HG03442 (cell line): ENCODE data around the gene ADCYAP1R1.

ENCODE experiments used
- ATAC-seq: cut with Tn5 transposase; IDR thresholded peaks from one replicate; pipeline ENCODE4 v1.9.1; 2021; ENCODE audit warnings: mild to moderate bottlenecking, moderate library complexity; ENCODE audit not compliant: unreplicated experiment

The ADCYAP1R1 gene

DNA sequence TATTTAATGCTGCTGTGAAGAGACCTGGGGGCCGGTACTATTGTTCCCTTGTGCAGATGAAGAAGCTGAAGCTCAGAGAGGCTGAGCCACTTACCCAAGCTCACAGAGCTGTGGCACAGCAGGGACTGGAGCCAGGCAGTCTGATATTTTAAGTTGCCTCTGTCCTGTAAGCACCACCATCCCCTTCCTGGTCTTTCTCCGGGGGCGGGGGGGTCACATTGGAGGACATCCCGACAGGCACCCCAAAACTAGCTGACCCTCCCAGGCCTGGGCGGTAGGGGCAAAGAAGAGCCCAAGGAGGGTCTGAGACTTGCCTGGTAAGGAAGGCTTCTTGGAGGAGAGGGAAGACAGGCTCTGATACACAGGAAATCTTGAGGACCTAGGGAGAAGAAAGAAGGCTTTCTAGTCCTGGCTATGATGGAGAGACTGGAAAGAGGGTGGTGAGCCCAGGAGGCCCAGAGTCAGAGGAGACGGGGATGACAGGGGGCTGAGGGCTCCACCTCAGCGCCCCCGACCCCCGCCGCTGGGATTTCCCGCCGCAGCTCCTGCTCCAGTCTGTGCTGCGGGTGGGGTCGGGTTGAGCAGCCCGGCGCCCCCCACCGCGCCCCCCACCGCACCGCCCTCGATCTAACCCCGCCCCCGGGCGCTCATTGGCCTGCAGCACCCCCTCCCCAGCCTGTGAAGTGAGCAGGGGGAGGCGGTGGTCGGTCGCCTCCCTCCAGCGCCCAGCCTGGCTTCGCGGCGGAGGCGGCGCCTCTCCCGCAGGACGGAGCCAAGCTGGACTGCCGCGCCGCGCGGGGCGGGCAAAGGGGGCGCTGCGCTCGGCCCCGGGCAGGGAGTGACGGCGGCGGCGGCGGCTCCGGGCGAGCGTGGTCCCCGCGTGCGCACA is at the start of gene ADCYAP1R1:
TSS of gene ADCYAP1R1 (plus strand) at position 711 of the 889 bp plus-strand sequence. CDS start 10,957 bp downstream, outside the sequence.
- ATAC-seq, result no peak

DNA sequence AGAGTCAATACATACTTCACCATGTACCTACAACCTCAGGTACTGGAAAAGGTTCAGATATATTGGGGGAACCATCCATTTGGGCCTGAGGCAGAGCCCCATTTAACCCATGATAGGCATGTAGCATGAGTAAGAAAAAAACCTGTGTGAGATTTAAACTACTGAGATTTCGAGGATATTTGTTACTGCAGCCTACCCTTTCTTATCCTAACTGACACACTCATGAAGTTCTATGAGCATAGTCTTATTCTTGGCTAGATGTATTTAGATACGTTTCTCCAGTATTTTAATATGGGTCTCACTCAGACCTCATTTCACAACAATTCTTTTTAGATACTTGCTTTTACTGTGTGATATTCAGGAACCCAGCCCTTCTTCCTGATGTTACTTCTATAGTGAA is 49.0 kb upstream of the ADCYAP1R1 start:
- ATAC-seq, result no peak

DNA sequence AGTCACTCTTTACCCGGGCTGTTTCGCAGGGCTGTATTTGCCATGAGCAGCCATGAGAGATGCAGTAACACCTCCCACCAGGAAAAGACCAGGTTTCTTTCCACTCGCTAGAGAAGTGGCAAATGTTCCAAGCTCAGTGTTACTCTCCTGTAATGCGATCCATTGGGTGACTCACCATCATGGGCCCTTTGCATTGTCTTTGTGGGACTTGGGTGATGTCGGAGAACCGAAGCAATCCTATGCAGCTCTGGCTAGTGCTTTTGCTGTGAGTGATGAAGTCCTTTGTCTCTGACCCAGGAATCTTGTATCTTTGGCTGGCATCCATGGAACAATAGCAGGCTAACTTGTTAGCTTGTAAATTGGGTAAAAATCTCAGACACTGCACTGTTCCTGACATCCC is 48.4 kb upstream of the ADCYAP1R1 start:
- ATAC-seq, result no peak

DNA sequence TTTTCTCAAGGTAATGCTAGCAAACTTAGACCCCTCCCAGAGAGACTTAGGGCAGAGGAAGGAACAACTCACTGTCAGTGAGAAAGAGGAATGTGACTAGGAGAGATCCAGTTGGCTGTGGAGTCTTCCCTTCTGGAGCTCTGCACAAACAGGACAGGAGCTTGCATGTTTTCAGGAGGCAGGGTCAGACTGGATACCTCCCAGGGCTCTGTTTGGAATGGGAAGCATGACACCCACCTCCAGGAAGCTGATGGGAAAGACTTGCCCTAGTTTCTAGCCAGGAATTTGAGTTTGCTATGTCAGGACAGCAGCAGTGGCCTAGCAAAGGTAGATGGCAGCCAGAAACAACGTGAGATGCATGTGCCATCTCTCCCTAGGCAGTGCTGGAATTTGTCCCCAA is 47.7 kb upstream of the ADCYAP1R1 start:
- ATAC-seq, result no peak

DNA sequence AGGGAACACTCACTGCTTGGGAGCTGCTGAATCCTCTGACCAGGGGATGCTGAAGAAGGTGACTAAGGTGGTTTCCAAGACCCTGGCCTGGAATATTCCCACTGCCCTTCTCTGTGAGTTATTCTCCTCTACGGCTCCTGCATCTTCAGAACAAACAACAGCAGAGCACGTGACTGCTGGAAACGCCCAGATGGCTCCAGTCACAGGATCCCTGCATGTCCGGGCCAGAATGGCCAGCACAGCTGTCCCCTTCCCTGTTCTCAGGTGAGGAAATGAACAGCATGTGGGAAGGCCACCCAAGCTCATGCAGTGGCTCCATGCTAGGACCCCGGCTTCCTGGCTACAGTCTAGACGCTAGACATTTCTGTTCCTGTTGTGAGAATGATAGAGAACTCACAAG is 45.3 kb upstream of the ADCYAP1R1 start:
- no peak for ATAC-seq

DNA sequence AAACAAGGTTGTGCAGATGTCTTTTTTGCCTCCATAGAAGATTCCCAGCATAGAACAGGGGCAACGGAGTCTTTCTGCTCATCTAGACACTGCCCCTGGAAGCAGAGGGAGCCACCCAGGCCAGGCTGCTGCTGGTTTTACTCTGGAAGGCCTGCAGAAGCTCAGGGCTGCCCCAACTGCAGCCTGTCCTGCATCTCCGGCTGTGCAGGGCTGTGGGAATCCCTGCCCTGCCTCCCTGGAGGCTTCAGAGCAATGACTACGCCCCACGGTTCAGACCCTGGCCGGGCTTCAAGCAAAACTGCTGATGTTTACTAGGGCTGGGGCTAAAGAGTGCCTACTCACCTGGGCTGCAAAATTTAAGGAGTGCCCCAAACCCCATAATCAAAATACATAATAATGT is 44.5 kb upstream of the ADCYAP1R1 start:
- no peak for ATAC-seq

DNA sequence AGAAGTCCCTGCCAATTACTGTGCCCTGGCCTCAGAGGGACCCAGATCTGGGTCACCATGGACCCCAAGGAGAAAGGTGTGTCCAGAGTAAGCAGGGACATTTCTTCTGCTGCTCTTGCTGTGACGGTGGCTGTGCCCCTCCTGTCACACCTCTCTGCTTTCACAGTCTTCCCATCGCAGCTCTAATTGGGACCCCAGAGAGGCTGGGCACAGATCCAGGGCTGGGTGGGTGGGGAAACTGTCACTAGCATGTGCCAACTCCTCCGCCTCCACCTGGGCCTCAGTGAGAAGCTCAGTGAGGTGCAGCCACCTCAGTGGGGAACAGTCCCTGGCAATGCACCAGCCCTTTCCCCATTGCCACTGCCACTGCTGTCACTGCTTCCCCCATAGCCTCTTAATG is 37.3 kb upstream of the ADCYAP1R1 start:
- ATAC-seq, result no peak

DNA sequence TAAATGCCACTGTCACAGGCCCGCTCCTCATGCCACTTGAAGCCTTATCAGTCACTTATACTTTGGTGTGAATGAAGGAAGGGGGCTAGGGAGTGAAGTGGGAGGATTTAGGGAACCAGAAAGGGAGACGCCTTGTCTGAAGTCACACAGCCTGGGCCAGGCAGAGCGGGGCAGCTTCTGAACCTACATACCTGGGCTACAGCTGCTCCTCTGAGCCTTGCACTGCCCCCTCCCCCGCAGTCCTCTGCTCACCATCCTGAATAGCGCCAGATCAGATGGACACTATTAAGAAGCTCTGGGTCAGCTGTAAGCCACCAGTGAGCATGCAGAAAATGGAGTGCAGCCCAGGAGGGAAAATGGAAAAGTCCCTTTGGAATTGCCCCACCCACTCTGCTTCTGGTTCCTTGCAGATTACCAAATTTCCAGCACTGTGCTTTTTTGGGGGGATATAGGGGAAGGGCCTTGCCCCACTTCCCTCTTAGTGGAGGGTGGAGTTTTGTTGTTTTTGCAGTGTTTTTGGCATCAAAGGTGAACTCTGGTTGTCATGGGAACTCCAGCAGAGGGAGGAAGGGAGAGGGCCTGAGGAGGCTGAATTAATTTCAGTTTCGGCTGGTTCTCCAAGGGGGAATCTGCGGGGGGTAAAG is 35.0 kb upstream of the ADCYAP1R1 start:
- no peak for ATAC-seq

DNA sequence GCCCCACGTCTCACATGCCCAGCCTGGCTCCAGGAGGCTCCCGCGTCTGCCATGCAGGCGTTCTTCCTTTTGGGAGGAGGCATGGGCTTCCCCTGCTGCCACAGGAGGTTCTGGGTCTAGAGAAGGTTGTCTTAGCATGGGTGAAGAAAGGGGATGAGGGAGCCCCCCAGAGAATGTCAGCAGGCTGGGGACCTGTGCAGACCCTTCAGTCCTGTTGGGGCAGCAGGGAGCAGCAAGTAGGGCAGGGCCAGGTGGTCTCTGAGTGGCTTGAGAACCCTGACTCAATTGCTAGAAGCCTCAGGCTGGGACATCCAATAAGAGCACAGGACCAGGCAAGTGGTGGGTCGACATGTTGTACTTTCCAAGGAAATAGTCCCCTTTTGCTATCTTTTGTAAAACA is 34.4 kb upstream of the ADCYAP1R1 start:
- ATAC-seq, result no peak

DNA sequence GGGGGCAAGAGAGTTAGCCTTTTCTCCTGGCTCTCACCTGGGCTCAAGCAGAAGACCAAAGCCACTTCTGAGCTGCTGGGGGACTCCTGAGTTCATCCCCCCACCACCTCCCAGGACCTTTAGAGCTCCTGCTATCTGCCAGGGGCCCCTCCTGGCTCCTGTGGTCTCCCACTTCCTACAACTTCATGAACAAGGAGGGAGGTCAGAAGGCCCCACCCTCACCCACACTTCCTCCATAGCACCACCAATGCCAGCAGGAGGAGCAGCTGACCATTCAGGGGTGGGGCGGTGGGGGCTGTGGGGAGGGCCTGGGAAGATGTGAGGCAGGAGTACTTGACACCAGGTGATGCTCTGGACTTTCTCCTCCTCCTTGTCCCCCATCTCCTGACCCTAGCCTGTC is 32.6 kb upstream of the ADCYAP1R1 start:
- no peak for ATAC-seq

DNA sequence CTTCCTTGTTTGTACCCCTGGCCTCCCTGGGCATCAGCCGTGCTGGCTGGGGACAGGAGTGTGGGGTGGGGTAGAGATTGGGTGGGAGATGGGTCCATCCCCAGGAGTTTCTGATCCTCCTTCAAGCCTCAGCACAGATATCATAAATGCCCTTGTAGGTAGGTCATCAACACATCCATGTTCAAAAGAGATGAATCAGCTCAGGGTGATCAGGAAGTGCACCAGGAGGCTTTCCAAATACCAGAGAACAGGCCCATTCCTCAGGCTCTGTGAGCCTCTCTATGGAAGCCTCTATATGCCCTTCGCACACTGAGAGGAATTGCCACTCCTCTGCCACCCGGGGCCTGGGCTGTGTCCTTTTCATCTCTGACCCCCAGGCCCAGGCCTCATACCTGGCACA is 31.9 kb upstream of the ADCYAP1R1 start:
- no peak for ATAC-seq

DNA sequence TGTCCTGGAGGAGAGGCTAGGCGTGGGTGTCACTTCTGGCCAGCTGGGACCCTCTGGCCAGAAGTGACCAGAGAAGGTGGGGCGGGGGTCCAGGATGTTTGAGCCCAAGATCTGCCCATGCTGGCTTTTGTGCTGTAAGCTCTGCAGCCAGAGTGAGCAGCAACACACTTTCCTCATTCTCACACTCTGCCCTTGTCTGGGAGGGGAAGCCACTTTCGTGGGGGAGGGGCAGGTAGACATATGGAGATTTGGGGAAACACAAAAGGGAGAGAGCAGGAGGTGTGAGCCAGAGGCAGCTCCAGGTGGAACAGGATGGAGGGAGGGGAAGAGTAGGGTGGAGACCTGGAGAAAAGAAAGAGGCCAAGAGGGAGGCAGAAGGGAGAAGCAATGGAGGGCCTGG is 31.5 kb upstream of the ADCYAP1R1 start:
- no peak for ATAC-seq

DNA sequence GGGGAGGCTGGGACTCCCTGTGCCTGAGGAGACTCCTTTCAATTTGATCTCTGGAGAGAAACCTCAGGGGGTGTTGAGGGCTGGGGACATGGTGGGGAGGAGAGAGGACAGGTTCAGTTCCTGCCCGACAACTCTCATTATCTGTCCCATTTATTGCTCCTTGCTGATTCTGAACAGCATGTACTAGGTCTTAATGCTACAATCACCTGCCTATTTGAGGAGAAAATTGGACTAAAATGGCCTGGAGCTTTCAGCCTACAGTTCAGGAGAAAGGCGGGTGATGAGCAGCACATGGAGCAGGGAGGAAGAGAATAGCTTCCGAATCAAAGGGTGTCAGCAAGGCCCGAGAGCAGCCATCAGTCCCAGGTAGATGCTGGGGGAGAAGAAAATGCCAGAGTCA is 30.0 kb upstream of the ADCYAP1R1 start:
- no peak for ATAC-seq

DNA sequence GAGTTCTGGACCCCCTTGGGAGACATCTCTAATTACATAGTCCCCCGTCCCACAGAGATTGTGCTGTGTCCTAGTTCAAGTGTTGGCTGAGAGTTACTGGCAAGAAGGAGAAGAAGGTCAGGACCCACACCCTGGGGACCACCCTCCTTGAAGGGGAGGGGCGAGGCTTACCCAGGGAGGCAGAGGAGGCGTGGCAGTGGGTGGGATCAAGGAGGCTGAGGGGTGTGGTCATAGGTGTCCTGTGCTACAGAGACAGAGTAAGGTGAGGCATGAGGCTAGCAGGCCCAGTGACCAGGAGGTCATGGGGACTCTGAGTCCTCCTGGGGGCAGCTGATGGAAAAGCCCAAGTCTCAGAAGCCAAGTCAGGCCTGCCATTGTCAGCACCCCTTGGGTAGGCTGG is 29.4 kb upstream of the ADCYAP1R1 start:
- no peak for ATAC-seq

DNA sequence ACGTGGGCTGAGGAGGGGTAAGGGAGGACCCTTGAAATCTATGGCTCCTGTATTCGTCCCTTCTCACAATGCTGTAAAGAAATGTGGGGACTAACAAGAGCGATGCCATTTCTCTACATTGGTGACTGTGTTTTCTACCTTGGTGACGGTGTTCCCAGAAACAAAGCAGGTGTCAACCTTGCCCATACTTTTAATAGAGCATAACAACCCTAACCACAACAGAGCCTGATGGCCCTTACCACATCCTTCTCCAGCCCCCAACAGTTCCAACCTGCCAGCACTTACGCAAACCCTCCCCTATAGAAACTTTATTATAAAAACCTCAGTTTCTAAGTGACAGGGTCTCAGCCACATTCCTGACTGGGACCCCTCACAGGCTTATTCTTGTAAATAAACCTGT is 28.2 kb upstream of the ADCYAP1R1 start:
- ATAC-seq, result no peak

DNA sequence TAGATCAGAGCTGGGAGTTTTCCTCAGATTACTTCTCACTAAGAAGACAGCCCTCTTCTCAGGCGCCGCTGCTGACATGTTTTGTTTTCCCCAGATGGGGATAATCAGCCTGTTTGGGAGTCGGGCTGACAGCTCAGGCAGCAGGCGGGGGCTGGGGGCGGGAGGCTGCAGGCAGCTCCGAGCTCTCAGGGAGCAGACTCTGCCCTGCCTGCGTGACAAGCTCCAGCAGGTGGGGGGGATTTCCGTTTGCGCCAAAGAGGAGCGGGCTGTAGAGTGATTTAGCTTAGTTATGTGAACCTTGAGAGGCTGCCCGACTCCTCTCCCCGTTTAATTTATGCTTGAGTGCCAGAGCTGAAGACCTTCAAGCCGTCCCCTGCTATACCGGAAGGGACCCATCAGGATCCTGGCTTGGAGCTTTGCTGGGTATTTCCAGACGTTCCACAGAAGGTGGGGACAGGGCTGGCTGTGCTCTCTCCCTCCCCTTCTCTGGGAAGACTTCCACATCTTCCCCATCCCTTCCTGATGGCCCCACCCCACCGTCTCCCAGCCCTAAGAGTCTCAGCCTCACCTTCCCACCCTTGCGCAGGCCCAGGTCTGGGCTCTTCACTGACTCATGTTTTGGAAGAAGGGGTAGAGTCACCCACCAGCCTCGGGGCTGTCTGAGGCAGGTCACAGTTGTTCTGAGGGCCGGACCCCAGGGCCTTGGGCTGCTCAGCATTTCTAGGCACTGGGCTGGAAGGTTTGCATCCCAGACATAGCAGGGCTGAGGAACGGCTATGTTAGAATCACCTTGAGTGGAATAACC is 24.7 kb upstream of the ADCYAP1R1 start:
- ATAC-seq, result no peak

DNA sequence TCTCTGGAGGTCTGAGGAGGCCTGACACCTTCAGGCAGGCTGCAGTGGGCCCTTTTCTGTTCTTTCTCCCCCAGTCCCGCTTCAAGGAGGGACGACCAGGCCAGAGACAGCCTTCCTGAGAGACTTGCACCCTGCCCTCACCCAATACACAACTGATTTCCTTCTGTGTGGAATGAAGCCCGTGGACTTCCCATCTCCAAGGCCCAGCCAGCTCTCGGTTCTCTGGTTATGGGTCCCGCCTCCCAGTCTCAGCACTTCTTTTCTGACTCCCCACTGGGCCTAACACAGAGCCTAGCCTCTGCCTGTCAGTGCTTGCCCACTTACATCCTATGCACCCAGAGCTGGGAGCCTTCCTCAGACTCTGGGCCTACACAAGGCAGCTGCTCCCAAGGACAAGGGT is 24.1 kb upstream of the ADCYAP1R1 start:
- ATAC-seq, result no peak

DNA sequence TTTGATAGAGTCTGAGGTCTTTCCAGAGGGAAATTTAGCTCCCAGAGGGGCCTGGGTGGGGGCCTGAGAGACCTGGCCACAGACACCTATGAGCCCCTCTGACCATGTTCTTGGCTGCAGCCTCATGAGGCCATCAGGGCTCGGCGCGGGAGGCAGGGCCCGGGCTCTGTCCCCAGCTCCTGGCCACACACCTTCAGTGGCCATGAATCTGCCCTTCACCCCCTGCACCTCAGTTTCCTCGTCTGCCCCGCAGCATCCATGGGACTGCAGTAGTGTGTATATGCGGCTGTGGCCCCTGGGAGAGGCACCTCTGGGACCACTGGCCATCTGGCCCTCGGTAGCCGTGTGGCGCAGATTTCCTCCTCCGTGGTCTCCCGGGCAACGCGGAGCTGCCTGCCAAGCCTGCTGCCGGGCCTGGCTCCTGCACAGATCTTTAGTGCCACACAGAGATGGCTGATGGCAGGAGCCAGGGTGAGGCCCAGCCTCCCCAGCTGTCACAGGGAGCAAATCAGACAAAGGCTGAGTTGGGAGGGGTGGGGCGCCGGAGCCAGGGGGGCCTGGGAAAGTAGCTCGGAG is 23.6 kb upstream of the ADCYAP1R1 start:
- ATAC-seq, result no peak

DNA sequence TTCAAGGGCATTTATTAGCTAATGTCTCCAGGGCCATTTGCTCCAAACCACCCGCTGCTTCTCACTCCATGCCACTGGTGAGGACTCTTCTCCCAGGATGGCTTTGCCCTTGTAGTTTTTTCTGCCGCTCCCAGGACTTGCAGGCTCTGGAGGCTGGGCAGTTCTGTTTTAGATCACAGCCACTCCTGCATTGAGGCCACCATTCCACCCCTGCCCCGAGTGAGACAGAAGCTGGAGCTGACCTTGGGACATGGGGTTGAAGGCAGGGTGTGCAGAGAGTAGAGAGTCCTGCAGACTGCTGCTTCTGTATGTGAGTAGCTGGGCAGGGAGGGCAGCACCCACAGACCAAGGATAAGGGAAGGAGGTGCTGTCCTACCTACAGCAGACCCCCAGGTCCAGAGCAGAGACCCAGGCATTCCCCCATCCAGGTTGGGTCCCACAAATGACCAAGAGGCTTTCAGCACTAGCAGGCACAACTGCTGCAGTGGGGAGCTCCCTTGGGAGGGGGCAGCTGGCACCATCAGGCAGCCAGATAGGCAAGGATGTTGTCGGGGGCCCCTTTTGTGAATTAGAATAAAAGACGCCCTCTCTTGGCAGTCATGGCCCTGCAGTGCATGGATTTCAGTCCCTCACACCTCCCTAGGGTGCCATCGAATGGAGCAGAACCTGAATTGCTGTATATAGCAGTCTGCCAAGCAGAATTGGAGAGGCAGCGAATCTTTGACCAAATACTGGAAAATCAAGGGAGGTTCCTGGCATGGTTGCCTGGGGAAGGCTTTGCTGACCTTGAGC is 22.7 kb upstream of the ADCYAP1R1 start:
- no peak for ATAC-seq

DNA sequence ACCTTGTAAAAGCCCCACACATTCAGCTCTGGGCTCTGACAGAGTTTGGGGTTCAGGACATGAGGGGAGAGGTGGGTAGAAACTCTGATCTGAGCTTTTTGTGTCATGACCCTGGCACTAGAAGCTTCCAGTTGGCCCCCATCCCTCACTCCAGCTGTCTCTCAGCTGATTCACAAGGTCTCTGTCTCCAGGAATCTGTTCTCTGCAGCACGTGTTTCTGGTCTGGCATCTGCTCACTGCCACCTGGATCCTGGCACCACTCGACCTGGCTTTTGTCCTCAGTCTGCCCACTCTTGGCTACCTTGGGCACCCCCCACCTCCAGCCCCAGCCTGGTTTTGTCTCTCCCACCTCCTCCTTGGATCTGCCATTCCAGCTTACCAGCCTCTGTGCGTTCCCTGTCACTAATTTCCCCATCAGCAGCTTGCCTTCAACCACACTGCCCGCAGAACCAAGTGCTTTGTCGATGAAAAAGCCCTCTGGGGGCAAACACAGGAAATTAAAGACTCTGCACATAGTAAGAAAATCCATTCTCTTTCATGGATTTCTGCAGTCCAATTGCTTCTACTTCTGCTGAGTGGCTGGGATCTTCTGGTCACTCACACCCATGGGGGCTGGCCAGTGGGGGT is 18.3 kb upstream of the ADCYAP1R1 start:
- no peak for ATAC-seq
